Astrocyte of the cerebellum (primary cell): ENCODE results near the gene SNX33.
A peak's percentile ranks its signal among the peaks of the same experiment; 100 is the strongest.

Experiments
- DNase-seq: peaks from one replicate; pipeline ENCODE4 v3.0.0-alpha.2; 2011; ENCODE audit warnings: low read depth
- H3K4me3 ChIP-seq: 2 replicates; pipeline ENCODE4 v1.5.1; 2011; ENCODE audit warnings: mild to moderate bottlenecking, low read depth, low read length, moderate library complexity
- in situ Hi-C: cut with HindIII; loops from 2 replicates; pipeline ENCODE4 v1.10.0; 2017; ENCODE audit warnings: low sequenced_read_pairs
- TF ChIP-seq, protein P1 (sequence below): IDR thresholded peaks from 2 replicates; pipeline ENCODE4 v1.5.1; 2012; ENCODE audit warnings: low read length, low read depth, moderate library complexity, mild to moderate bottlenecking; ENCODE audit errors: missing control alignments

The SNX33 gene

DNA sequence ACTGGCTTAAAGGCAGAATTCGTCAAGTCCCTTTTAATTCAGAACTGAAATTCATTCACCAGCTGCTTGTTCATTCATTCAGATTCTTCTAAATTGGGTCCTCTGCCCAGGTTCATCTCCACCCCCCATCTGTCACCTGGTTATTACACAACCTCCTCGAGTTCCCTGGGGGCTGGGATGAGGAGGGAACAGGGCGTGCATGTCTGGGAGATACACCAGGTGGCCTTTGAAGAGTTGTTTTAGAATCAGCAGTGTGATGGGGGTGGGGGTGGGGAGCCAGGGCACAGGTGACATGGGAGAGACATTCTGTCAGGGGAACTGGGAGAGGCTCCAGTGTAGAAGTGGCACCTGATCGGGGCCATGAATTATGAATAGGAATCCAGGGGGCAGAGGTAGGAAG is 8.2 kb downstream of the SNX33 start:
- no peak for DNase-seq
- in situ Hi-C loops, result no loop called here
- H3K4me3 ChIP-seq, result no peak overlapping the region
- TF ChIP-seq, protein P1, sequence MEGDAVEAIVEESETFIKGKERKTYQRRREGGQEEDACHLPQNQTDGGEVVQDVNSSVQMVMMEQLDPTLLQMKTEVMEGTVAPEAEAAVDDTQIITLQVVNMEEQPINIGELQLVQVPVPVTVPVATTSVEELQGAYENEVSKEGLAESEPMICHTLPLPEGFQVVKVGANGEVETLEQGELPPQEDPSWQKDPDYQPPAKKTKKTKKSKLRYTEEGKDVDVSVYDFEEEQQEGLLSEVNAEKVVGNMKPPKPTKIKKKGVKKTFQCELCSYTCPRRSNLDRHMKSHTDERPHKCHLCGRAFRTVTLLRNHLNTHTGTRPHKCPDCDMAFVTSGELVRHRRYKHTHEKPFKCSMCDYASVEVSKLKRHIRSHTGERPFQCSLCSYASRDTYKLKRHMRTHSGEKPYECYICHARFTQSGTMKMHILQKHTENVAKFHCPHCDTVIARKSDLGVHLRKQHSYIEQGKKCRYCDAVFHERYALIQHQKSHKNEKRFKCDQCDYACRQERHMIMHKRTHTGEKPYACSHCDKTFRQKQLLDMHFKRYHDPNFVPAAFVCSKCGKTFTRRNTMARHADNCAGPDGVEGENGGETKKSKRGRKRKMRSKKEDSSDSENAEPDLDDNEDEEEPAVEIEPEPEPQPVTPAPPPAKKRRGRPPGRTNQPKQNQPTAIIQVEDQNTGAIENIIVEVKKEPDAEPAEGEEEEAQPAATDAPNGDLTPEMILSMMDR, result no peak

DNA sequence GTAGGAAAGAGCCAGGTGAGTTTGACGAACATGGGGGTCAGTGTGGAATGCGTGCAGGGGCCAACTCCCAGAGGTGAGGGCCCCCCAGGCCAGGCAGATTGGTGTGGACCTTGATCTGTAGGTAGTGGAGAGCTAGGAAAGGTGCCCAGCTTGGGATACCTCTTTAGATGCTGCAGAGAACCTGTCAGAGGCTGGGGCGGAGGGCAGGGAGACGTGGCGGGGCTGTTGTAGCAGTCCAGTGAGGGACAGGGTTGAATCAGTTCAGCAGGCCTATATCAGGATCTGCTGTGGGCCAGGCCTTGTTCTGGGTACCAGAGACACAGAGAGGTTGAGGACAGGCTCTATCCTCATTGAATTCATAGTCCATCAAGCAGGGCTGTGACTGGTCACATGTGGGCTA is 8.6 kb downstream of the SNX33 start:
- no peak overlapping the region for H3K4me3 ChIP-seq
- in situ Hi-C loops, result no loop called here
- TF ChIP-seq, protein P1, result no peak
- DNase-seq, result no peak

DNA sequence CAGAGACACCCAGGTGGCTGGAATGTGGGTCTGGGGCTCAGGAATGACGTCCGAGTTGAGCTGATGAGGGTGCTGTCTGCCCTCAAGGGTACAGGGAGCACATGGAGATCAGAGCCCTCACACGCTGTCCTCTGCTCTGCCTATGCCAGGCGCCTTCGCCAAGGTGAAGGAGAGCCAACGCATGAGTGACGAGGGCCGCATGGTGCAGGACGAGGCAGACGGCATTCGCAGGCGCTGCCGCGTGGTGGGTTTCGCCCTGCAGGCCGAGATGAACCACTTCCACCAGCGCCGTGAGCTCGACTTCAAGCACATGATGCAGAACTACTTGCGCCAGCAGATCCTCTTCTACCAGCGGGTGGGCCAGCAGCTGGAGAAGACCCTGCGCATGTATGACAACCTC is 9.1 kb downstream of the SNX33 start:
- no peak overlapping the region for H3K4me3 ChIP-seq
- in situ Hi-C loops, result no loop called here
- TF ChIP-seq, protein P1, result no peak
- DNase-seq, result no peak

DNA sequence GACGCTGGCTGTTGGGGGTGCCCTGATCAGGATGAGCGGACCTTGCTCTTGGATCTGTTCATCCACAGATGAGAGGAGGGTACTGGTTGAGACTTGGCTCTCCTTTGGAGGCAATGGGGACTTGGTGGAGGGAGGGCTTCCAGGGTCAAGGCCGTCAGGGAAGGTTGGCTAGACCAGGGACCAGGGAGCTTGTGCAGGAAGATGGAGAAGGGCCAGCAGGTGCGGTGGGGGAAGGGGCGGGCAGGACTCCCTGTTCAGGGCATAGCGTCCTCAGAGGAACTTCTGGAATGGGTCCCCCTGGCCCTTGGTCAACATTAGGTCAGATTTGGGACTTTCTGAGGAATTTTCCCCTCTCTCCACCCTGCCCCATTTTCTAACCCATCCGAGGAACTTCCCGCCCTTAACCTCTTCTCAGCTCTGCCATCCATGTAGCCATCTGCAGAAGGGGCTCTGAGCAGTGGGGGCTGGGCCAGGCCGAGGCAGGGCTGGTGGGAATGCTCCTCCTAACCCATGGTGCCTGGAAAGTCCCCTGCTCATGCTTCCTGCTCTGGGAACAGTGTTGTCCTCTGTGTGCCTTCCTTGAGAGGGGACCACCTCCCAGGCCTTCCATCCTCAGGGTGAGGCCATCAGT is 11.5 kb downstream of the SNX33 start:
- TF ChIP-seq, protein P1, result no peak
- no peak overlapping the region for H3K4me3 ChIP-seq
- DNase-seq, result no peak
- in situ Hi-C loops, result no loop called here

DNA sequence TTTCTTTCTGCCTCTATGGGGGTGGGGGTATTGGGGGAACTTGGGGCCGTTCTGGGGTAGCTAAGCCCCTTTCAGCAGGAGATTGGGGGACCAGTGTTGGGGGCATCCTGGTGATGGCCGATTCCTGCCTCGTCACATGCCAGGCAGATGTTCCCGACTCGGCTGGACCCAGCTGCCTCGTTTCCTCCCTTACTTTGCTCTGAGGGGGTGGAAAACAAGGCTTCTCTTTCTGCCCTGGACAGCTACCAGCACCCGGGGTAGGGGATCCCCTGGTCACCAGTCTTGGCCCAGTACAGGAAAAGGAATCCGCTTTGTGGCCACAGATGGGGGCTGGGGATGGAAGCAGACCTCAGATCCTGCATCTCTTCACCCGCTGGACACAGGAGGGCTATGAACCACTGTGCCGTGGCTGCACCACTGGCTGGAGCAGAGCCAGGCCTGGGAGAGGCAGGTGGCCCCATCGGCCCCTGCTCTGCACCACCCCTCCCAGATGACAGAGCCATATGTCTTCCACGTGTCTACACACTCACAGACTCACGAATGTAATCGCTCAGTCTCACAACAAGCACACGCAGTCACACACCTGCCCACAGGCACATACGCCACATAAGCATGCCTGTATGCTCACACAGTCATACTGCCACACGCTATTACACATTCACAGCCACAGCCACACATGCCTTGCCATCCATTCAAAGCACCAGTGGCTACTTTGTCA is 12.4 kb downstream of the SNX33 start:
- TF ChIP-seq, protein P1, result no peak
- DNase-seq, result no peak
- in situ Hi-C loops, result no loop called here
- H3K4me3 ChIP-seq, result no peak overlapping the region

DNA sequence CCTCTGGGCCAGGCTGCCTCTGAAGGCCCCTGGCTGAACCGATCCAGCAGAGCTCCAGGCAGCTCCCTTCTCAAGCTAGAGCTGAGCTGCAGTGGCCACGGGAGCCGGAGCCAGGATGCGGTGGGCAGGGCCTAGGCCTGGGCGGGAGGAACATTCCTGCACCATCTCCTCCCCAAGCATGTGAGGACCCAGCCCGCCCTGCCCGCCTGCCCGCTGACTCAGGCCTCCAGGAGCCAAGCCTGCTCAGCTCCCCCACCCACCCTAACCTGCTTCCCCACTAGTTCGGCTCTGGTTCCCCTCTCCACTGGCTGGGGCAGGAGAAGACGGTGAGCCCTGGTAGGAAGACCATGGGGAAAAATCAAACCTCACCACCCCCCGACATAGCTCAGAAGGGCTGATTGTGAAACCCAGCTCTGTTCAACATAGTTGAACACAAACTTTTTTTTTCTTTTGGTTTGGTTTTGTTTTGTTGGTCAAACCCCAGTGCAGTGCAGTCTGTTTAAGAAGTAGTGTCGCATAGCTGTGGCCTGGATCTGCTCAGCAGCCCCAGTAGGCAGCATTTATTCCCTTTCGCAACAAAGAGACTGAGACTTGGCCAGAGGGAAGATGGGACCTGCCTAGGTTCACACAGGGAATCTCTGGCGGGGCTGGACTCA is 13.5 kb downstream of the SNX33 start:
- H3K4me3 ChIP-seq, result no peak overlapping the region
- peak; percentile 86 for DNase-seq
- in situ Hi-C loops, result no loop called here
- TF ChIP-seq, protein P1, result no peak
